ENCODE results near the gene SLC22A9.
"Not testable (repeated sequence)": the region's sequence is repeated elsewhere in the genome, so short reads cannot be mapped to it uniquely, and the experiment has no call there.

The SLC22A9 gene

DNA sequence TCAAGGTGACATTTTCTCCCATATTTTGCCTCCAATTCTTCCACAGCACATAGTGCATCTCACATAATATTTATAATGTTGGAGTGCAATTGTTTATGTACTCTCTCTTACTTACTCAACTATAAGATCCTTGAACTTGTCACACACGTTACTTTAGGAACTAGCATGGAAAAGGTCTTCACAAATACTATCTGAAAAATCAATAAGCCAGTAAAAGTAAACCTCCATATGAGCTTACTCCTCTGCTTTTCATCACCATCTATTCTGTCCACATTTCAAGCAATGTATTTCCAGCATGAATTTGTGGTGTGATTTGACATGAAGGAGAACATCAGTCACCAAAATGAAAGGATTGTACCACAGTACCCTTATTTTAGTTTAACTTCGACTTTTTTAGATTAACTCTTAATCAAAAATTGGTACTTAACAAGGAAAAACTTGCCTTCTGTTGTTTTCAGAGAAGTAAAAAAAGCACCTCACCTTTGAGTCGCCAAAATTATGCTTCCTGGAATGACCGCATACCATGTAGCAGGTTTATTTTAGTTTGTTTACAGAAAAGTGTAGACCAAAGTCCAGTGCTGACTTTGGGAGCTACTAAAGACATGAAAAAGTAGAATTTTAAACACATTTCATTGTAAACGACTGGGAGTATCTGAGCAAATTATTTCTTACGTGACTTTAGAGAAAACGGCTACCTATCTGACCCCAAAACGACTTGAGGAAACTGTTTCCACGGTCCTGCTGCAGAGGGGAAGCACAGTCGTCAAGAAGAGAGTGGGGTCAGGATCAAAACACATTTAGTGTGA is at the start of gene SLC22A9:
Gene SLC22A9, plus strand, starts transcription at position 621 of the 806 bp plus-strand sequence. CDS start 272 bp downstream, outside the sequence.
- no peak for DNase-seq

- DNase-seq, result no peak
These were observed 47.9 kb upstream of the SLC22A9 start for GRCh38 chr11:63321723-63322122.

DNA sequence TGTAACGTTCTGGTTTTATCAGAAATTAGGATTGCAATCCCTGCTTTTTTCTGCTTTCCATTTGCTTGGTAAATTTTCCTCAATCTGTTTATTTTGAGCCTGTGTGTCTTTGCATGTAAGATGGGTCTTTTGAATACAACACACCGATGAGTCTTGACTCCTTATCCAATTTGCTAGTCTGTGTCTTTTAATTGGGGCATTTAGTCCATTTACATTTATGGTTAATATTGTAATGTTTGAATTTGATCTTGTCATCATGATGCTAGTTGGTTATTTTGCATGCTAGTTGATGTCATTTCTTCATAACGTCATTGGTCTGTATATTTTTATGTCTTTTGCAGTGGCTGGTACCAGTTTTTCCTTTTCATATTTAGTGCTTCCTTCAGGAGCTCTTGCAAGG is 34.5 kb upstream of the SLC22A9 start:
- DNase-seq, result not testable (repeated sequence)

DNA sequence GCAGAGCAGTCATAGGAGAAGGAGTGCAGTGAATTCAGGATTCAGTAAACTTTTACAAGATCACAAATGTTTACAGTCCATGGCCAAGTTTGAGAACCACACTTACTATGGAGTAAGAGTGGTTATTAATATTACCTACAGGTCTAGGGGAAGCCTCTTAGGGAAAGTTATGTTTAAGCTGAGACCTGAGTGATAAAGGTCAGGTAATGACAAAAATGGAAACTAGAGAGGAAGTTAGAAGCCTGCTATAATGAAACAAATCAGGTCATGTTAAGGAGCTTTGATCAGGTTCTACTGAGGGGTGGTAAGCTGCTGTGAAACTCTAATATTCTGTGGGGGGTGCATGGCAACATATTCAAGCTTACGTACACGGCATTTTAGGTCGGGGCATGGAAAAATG is 32.5 kb upstream of the SLC22A9 start:
- no peak for DNase-seq

GRCh38 chr11:63343130-63343529 is 26.5 kb upstream of the SLC22A9 start:
- no peak for DNase-seq

DNA sequence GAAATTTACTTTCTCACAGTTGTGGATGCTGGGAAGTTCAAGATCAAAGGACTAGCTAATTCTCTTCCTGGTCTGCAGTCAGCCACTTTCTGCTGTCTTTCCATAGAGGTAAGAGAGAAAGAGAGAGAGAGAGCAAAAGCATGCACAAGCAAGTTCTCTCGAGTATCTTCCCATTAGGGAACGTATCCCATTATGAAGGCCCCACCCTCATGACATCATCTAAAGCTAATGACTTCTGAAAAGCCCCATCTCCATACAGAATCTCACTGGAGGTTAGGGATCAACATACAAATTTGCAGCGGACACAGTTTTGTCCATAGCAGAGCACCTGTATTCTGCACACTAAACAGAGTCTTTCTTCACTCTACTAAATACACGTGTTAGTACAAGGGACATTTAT is 17.4 kb upstream of the SLC22A9 start:
- DNase-seq, result no peak

- DNase-seq, result no peak
These were observed 7.3 kb upstream of the SLC22A9 start for GRCh38 chr11:63362196-63362793.

GRCh38 chr11:63369971-63370588 is 495 bp downstream of the SLC22A9 start:
- DNase-seq, result no peak

- no peak for DNase-seq
These were observed 1.8 kb downstream of the SLC22A9 start for GRCh38 chr11:63371396-63371795.

- DNase-seq, result no peak
These were observed 5.8 kb downstream of the SLC22A9 start for GRCh38 chr11:63375434-63375833.

DNA sequence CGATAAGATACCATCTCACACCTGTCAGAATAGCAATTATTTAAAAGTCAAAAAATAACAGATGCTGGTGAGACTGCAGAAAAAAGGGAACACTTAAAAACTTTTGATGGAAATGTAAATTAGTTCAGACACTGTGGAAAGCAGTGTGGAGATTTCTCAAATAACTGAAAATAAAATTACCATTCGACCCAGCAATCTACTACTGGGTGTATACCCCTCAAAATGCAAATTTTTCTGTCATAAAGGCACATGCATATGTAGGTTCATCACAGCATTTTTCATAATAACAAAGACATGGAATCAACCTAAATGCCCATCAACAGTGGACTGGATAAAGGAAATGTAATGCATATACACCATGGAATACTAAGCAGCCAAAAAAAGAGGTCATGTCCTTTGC is 10.5 kb downstream of the SLC22A9 start:
- DNase-seq, result no peak

GRCh38 chr11:63395697-63396096 is 26.1 kb downstream of the SLC22A9 start:
- no peak for DNase-seq

GRCh38 chr11:63404161-63404935 is 34.8 kb downstream of the SLC22A9 start:
- no peak for DNase-seq

- DNase-seq, result no peak
These were observed 35.5 kb downstream of the SLC22A9 start for GRCh38 chr11:63405114-63405513.

DNA sequence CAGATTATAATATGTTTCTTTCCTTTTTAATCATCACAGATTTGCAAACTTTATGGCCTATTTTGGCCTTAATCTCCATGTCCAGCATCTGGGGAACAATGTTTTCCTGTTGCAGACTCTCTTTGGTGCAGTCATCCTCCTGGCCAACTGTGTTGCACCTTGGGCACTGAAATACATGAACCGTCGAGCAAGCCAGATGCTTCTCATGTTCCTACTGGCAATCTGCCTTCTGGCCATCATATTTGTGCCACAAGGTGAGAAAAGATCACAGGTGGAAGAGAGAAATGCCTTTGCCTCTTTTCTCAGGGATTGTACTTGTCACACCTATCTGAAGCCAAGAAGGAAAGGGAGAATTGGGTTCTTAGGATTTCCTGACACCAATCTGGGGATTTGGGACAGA is 36.9 kb downstream of the SLC22A9 start:
- no peak for DNase-seq

DNA sequence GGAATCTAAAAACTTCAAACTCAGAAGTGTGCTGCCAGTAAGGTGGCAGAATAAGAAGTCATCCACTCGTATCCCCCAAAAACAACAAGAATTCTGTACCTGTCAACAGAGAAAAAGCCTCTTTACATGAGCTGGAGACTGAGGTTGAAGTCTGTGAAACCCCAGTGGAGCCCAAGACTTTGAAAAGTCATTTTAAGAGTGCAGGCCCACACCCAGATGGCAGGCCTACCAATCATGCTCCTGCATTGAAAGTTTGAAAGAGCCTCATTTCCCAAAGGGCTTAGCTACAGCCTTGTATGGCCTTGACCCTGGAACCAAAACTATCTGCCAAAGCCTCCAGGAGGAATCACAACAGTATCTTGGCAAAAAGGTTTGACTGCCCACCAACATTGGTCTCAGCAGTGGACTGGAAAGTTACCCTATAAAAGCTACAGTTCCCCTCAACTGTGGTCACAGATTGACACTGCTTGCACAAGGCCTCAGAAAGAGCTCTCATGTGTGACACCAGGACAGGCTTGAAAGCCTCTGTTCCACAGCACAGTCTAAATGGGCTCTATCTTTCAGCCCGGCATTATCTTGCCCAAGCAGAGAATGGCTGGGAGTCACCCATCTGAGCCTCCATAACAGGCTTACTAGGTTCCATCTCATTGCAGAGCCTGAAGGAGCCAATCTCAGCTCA is 47.7 kb downstream of the SLC22A9 start:
- DNase-seq, result no peak

DNA sequence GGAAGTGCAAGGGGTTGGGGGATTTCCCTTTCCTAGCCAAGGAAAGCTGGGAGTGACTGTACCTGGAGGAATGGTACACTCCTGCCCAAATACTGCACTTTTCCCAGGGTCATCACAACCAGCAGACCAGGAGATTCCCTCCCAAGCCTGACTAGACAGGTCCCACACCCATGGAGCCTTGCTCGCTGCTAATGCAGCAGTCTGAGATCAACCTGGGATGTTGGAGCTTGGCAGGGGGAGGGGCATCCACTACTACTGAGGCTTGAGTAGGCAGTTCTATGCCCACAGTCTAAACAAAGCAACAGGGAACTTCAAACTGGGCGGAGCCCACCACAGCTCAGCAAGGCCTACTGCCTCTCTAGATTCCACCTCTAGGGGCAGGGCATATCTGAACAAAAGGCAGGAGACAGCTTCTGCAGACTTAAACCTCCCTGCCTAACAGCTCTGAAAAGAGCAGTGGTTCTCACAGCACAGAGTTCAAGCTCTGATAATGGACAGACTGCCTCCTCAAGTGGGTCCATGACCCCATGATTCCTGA is 58.5 kb downstream of the SLC22A9 start:
- DNase-seq, result no peak

- DNase-seq, result not testable (repeated sequence)
These were observed 61.1 kb downstream of the SLC22A9 start for GRCh38 chr11:63430731-63431130.

DNA sequence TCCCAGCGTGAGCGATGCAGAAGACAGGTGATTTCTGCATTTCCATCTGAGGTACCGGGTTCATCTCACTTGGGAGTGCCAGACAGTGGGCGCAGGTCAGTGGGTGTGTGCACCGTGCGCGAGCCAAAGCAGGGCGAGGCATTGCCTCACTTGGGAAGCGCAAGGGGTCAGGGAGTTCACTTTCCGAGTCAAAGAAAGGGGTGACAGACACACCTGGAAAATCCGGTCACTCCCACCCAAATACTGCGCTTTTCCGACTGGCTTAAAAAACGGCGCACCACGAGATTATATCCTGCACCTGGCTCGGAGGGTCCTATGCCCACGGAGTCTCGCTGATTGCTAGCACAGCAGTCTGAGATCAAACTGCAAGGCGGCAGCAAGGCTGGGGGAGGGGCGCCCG is 65.8 kb downstream of the SLC22A9 start:
- not testable (repeated sequence) for DNase-seq

DNA sequence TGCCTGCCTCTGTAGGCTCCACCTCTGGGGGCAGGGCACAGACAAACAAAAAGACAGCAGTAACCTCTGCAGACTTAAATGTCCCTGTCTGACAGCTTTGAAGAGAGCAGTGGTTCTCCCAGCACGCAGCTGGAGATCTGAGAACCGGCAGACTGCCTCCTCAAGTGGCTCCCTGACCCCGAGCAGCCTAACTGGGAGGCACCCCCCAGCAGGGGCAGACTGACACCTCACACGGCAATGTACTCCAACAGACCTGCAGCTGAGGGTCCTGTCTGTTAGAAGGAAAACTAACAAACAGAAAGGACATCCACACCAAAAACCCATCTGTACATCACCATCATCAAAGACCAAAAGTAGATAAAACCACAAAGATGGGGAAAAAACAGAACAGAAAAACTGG is 66.2 kb downstream of the SLC22A9 start:
- not testable (repeated sequence) for DNase-seq

- DNase-seq, result peak; percentile 35
These were observed 74.1 kb downstream of the SLC22A9 start for GRCh38 chr11:63443714-63444113.

GRCh38 chr11:63444160-63444559 is 74.6 kb downstream of the SLC22A9 start:
- DNase-seq, result no peak
